ENCODE results near the gene SLC39A11. TPM values are rescaled to one million over a fixed set of nuclear protein-coding genes. Genes with fewer than 3 reads are reported as not detected.

SLC39A11 gene
- total RNA-seq, 1 donor from 2014 or later = 34.8 TPM

DNA sequence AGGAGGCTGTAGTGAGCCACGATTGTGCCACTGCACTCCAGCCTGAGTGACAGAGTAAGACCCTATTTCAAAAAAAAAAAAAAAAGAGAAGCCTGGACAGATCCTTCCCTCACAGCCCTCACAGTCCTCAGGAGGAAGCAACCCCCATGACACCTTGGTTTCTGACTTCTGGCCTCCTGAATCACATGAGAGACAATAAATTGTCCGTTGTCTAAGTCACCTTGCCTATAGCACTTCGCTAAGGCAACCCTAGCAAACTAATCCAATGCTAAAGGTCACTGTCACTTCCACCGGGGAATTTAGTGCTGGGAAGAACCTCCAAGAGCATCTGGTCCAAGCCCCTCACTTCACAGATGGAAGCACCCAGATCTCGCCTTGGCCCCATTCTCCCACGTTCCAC is 18.9 kb upstream of the SLC39A11 start:
- Mint-ChIP-seq H3K27me3 (peaks cover 4% of the 10 kb centered on the region), H3K27ac (no peak overlapping the region), H3K36me3 (ENCODE audit: low read depth) (no peaks in the 10 kb centered on the region), H3K9me3 (peaks cover 5% of the 10 kb centered on the region), H3K4me1 (no peaks in the 10 kb centered on the region), H3K4me3 (no peak overlapping the region)
- DNase-seq (no peak), ATAC-seq (ENCODE audit: low read depth) (no peak)
- TF ChIP-seq, protein P1, sequence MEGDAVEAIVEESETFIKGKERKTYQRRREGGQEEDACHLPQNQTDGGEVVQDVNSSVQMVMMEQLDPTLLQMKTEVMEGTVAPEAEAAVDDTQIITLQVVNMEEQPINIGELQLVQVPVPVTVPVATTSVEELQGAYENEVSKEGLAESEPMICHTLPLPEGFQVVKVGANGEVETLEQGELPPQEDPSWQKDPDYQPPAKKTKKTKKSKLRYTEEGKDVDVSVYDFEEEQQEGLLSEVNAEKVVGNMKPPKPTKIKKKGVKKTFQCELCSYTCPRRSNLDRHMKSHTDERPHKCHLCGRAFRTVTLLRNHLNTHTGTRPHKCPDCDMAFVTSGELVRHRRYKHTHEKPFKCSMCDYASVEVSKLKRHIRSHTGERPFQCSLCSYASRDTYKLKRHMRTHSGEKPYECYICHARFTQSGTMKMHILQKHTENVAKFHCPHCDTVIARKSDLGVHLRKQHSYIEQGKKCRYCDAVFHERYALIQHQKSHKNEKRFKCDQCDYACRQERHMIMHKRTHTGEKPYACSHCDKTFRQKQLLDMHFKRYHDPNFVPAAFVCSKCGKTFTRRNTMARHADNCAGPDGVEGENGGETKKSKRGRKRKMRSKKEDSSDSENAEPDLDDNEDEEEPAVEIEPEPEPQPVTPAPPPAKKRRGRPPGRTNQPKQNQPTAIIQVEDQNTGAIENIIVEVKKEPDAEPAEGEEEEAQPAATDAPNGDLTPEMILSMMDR (IDR thresholded peaks at IDR 0.05) = no peak
- CTCF ChIA-PET = no interaction called here
- intact Hi-C loops (cut with micrococcal nuclease) = no loop called here
- POLR2A ChIA-PET = no interaction called here

DNA sequence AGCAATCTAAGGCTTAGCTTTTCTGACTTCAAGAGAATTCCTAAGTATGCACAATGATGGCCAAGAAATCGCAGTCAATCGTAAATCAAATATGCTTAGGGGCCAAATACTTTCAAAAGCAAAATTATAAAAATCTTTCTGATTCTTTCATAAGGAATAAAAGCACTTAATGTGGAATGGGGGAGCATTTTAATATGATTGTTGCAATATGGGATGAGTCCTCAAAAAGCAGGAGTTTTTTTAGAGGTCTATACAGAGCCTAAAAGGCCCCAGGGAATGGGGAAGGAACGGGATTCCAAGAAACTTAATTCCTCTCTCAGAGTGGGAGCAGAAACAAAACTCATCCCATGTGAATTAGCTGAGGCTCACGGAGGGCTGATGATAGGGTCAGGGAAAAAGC is 14.7 kb upstream of the SLC39A11 start:
- no peaks in the 10 kb centered on the region for H3K9me3 Mint-ChIP-seq
- CTCF ChIA-PET = no interaction called here
- ATAC-seq (ENCODE audit: low read depth) = no peak

DNA sequence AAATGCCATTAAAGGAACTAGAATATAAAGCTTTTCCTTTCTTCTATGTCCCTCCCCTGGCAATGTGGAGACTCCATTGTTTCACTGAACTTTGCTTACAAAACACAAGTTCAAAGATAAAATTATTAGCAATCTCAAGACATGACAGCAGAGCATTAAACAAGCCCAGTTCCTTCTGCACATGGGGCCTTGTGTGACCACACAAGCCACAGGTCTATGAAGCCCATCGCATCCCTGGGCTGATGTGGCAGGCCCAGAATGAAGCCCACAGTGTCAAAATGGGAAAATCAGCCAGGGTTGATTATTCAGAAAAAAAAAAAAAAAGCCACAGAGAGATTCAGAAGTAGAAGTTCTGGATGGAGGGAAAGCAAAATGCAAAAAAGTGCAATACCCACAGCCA is 12.9 kb upstream of the SLC39A11 start:
- H3K9me3 Mint-ChIP-seq = no peaks in the 10 kb centered on the region
- ChIA-PET CTCF (no interaction called here), POLR2A (no interaction called here)
- TF ChIP-seq, protein P1 (IDR thresholded peaks at IDR 0.05) = no peak
- peaks cover under 1% of the 10 kb centered on the region for H3K27me3 Mint-ChIP-seq
- ATAC-seq (ENCODE audit: low read depth) (no peak), DNase-seq (no peak)
- H3K27ac Mint-ChIP-seq = no peak overlapping the region
- H3K36me3 Mint-ChIP-seq (ENCODE audit: low read depth) = no peaks in the 10 kb centered on the region
- intact Hi-C loops (cut with micrococcal nuclease) = no loop called here
- H3K4me1 Mint-ChIP-seq = no peaks in the 10 kb centered on the region
- no peak overlapping the region for H3K4me3 Mint-ChIP-seq

More for the DNA sequence above, 14.7 kb upstream of the SLC39A11 start:
- POLR2A ChIA-PET = no interaction called here
- intact Hi-C loops (cut with micrococcal nuclease) = no loop called here
- Mint-ChIP-seq H3K36me3 (ENCODE audit: low read depth) (no peaks in the 10 kb centered on the region), H3K4me3 (no peak overlapping the region), H3K27ac (no peak overlapping the region), H3K4me1 (no peaks in the 10 kb centered on the region), H3K27me3 (no peaks in the 10 kb centered on the region)
- no peak for DNase-seq
- TF ChIP-seq, protein P1 (IDR thresholded peaks at IDR 0.05) = no peak

DNA sequence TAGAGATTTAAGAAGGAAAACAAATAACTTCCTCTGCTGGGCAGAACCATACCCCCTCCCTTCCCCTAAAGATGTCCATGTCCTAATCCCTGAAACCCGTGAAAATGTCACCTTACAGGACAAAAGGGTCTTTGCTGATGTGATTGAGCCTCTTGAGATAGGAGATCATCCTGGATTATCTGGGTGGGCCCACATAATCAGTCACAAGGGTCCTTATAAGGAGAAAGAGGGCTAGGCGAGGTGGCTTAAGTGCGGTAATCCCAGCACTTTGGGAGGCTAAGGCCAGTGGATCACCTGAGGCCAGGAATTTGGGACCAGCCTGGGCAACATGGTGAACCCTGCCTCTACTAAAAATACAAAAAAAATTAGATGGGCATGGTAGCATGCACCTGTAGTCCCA is 12.0 kb upstream of the SLC39A11 start:
- Mint-ChIP-seq H3K27ac (no peak overlapping the region), H3K4me3 (no peak overlapping the region), H3K27me3 (peaks cover 4% of the 10 kb centered on the region), H3K4me1 (no peaks in the 10 kb centered on the region), H3K9me3 (no peaks in the 10 kb centered on the region), H3K36me3 (ENCODE audit: low read depth) (no peaks in the 10 kb centered on the region)
- intact Hi-C loops (cut with micrococcal nuclease) = no loop called here
- DNase-seq (no peak), ATAC-seq (ENCODE audit: low read depth) (no peak)
- CTCF ChIA-PET = no interaction called here
- POLR2A ChIA-PET = no interaction called here
- TF ChIP-seq, protein P1 (IDR thresholded peaks at IDR 0.05) = no peak

DNA sequence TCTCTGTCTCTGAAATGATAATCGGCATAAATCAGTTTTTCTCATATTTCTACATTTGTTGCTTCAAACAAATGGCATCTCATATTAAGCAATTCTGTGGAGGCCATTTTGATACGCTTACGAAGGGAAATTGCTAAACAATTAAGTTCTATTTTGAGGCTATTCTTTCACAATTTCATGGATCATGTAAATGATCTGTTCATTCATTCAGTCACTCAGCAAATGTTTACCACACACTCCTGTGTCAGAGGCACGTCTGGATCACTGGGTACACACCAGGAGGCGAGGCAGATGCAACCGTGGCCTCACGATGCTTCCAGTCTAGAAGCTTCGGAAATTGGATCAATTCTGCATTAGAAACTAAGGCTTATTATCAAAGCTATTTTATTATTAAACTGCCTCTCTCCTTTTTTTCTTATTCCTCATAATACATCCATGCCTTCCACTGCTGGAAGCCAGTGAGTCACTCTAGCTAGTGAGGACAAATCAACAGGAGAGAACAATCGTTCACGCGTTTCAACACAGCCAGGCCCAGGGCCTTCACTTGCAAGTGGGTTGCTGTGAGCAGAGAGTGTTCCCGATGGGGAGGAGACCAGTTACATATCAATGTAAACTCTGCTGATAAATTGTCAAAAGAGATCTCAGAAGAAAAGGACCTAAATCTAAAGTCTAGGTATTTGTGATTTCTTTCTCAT is 11.3 kb upstream of the SLC39A11 start:
- DNase-seq (no peak), ATAC-seq (ENCODE audit: low read depth) (no peak)
- ChIA-PET CTCF (no interaction called here), POLR2A (no interaction called here)
- TF ChIP-seq, protein P1 (IDR thresholded peaks at IDR 0.05) = no peak
- intact Hi-C loops (cut with micrococcal nuclease) = no loop called here
- H3K4me1 Mint-ChIP-seq = no peaks in the 10 kb centered on the region
- no peaks in the 10 kb centered on the region for H3K36me3 Mint-ChIP-seq (ENCODE audit: low read depth)
- no peak overlapping the region for H3K27ac Mint-ChIP-seq
- no peak overlapping the region for H3K4me3 Mint-ChIP-seq
- H3K27me3 Mint-ChIP-seq = peaks cover 4% of the 10 kb centered on the region
- H3K9me3 Mint-ChIP-seq = no peaks in the 10 kb centered on the region
